Measurements from ENCODE around the gene ST8SIA4.
A peak's percentile ranks its signal among the peaks of the same experiment; 100 is the strongest.

The ST8SIA4 gene

GRCh38 chr5:100889165-100889743, 13.8 kb downstream of the ST8SIA4 start:
- DNase-seq = no peak
- Histone ChIP-seq H3K27me3 (ENCODE audit: control insufficient read depth in 1 of 2, insufficient read depth in 1 of 2, low read length in 2 of 2) (no peaks in the 10 kb centered on the region), H3K9ac (ENCODE audit: low read length) (peak overlapping the region; percentile 47), H4K91ac (ENCODE audit: low read length) (no peak overlapping the region), H3K18ac (ENCODE audit: low read depth in 1 of 2, low read length in 2 of 2) (no peak overlapping the region), H3K4me2 (ENCODE audit: low read length, poor library complexity, severe bottlenecking) (no peak overlapping the region), H4K8ac (ENCODE audit: low read length) (no peak overlapping the region), H2BK15ac (ENCODE audit: low read depth, poor library complexity, severe bottlenecking) (no peak overlapping the region), H3K27ac (ENCODE audit: low read length, poor library complexity, severe bottlenecking) (no peak overlapping the region), H3K4me1 (ENCODE audit: control insufficient read depth, insufficient read depth, low read depth, low read length) (no peaks in the 10 kb centered on the region), H3K36me3 (ENCODE audit: control insufficient read depth in 1 of 2, insufficient read depth in 2 of 2, low read depth in 1 of 2, low read length in 2 of 2) (no peaks in the 10 kb centered on the region), H3K9me3 (ENCODE audit: control insufficient read depth, low read length) (no peaks in the 10 kb centered on the region), H3K79me1 (replicated peaks; ENCODE audit: low read length, poor library complexity, severe bottlenecking) (no peaks in the 10 kb centered on the region), H2BK5ac (ENCODE audit: low read depth, low read length, poor library complexity, severe bottlenecking) (no peak overlapping the region), H3K23ac (ENCODE audit: low read length in 2 of 2) (no peak overlapping the region), H2BK12ac (ENCODE audit: low read length in 2 of 2) (no peak overlapping the region), H2AFZ (ENCODE audit: low read depth, low read length) (no peak overlapping the region), H3K4me3 (ENCODE audit: insufficient read depth in 1 of 2, low read depth in 1 of 2, low read length in 2 of 2) (no peak overlapping the region), H3K14ac (ENCODE audit: low read length in 2 of 2) (no peak overlapping the region), H2AK5ac (ENCODE audit: low read length, severe bottlenecking) (no peak overlapping the region), H2BK120ac (ENCODE audit: low read depth, low read length) (no peak overlapping the region), H3K4ac (ENCODE audit: low read depth in 1 of 2, low read length in 2 of 2) (no peak overlapping the region)
- 82% methylated on average over 3 of the region's 4 CpGs for WGBS

- WGBS = 66% methylated on average over 2 of the region's 2 CpGs
- no peaks in the 10 kb centered on the region for H3K79me1 ChIP-seq (replicated peaks; ENCODE audit: low read length, poor library complexity, severe bottlenecking)
- no peak for DNase-seq
- H2BK5ac ChIP-seq (ENCODE audit: low read depth, low read length, poor library complexity, severe bottlenecking) = no peak overlapping the region
- H2BK120ac ChIP-seq (ENCODE audit: low read depth, low read length) = no peak overlapping the region
- H2BK12ac ChIP-seq (ENCODE audit: low read length in 2 of 2) = no peak overlapping the region
- H3K36me3 ChIP-seq (ENCODE audit: control insufficient read depth in 1 of 2, insufficient read depth in 2 of 2, low read depth in 1 of 2, low read length in 2 of 2) = no peaks in the 10 kb centered on the region
- H2AFZ ChIP-seq (ENCODE audit: low read depth, low read length) = no peak overlapping the region
- no peak overlapping the region for H3K23ac ChIP-seq (ENCODE audit: low read length in 2 of 2)
- H3K4me2 ChIP-seq (ENCODE audit: low read length, poor library complexity, severe bottlenecking) = no peak overlapping the region
- no peak overlapping the region for H3K18ac ChIP-seq (ENCODE audit: low read depth in 1 of 2, low read length in 2 of 2)
- no peaks in the 10 kb centered on the region for H3K9me3 ChIP-seq (ENCODE audit: control insufficient read depth, low read length)
- no peaks in the 10 kb centered on the region for H3K4me1 ChIP-seq (ENCODE audit: control insufficient read depth, insufficient read depth, low read depth, low read length)
- no peak overlapping the region for H3K4ac ChIP-seq (ENCODE audit: low read depth in 1 of 2, low read length in 2 of 2)
- no peaks in the 10 kb centered on the region for H3K27me3 ChIP-seq (ENCODE audit: control insufficient read depth in 1 of 2, insufficient read depth in 1 of 2, low read length in 2 of 2)
- no peak overlapping the region for H3K9ac ChIP-seq (ENCODE audit: low read length)
- H3K27ac ChIP-seq (ENCODE audit: low read length, poor library complexity, severe bottlenecking) = no peak overlapping the region
- no peak overlapping the region for H3K14ac ChIP-seq (ENCODE audit: low read length in 2 of 2)
- no peak overlapping the region for H2BK15ac ChIP-seq (ENCODE audit: low read depth, poor library complexity, severe bottlenecking)
- no peak overlapping the region for H4K8ac ChIP-seq (ENCODE audit: low read length)
- H4K91ac ChIP-seq (ENCODE audit: low read length) = no peak overlapping the region
- H3K4me3 ChIP-seq (ENCODE audit: insufficient read depth in 1 of 2, low read depth in 1 of 2, low read length in 2 of 2) = no peak overlapping the region
- no peak overlapping the region for H2AK5ac ChIP-seq (ENCODE audit: low read length, severe bottlenecking)
These were observed 25.8 kb downstream of the ST8SIA4 start for GRCh38 chr5:100877274-100877673.

GRCh38 chr5:100872408-100873190, 30.5 kb downstream of the ST8SIA4 start:
- H2BK12ac ChIP-seq (ENCODE audit: low read length in 2 of 2) = no peak overlapping the region
- H4K91ac ChIP-seq (ENCODE audit: low read length) = no peak overlapping the region
- 79% methylated on average over 2 of the region's 2 CpGs for WGBS
- H3K9me3 ChIP-seq (ENCODE audit: control insufficient read depth, low read length) = no peaks in the 10 kb centered on the region
- DNase-seq = no peak
- H2AFZ ChIP-seq (ENCODE audit: low read depth, low read length) = no peak overlapping the region
- no peaks in the 10 kb centered on the region for H3K36me3 ChIP-seq (ENCODE audit: control insufficient read depth in 1 of 2, insufficient read depth in 2 of 2, low read depth in 1 of 2, low read length in 2 of 2)
- no peak overlapping the region for H3K27ac ChIP-seq (ENCODE audit: low read length, poor library complexity, severe bottlenecking)
- H3K14ac ChIP-seq (ENCODE audit: low read length in 2 of 2) = no peak overlapping the region
- H3K27me3 ChIP-seq (ENCODE audit: control insufficient read depth in 1 of 2, insufficient read depth in 1 of 2, low read length in 2 of 2) = no peaks in the 10 kb centered on the region
- H2BK5ac ChIP-seq (ENCODE audit: low read depth, low read length, poor library complexity, severe bottlenecking) = no peak overlapping the region
- no peak overlapping the region for H2BK120ac ChIP-seq (ENCODE audit: low read depth, low read length)
- H3K4me1 ChIP-seq (ENCODE audit: control insufficient read depth, insufficient read depth, low read depth, low read length) = no peaks in the 10 kb centered on the region
- no peak overlapping the region for H3K4me3 ChIP-seq (ENCODE audit: insufficient read depth in 1 of 2, low read depth in 1 of 2, low read length in 2 of 2)
- no peak overlapping the region for H3K18ac ChIP-seq (ENCODE audit: low read depth in 1 of 2, low read length in 2 of 2)
- H3K79me1 ChIP-seq (replicated peaks; ENCODE audit: low read length, poor library complexity, severe bottlenecking) = no peaks in the 10 kb centered on the region
- no peak overlapping the region for H3K4ac ChIP-seq (ENCODE audit: low read depth in 1 of 2, low read length in 2 of 2)
- H3K9ac ChIP-seq (ENCODE audit: low read length) = no peak overlapping the region
- no peak overlapping the region for H3K23ac ChIP-seq (ENCODE audit: low read length in 2 of 2)
- H2AK5ac ChIP-seq (ENCODE audit: low read length, severe bottlenecking) = no peak overlapping the region
- H3K4me2 ChIP-seq (ENCODE audit: low read length, poor library complexity, severe bottlenecking) = no peak overlapping the region
- no peak overlapping the region for H2BK15ac ChIP-seq (ENCODE audit: low read depth, poor library complexity, severe bottlenecking)
- H4K8ac ChIP-seq (ENCODE audit: low read length) = no peak overlapping the region

- WGBS = 100% methylated on average over 2 of the region's 3 CpGs
- no peak overlapping the region for H3K9ac ChIP-seq (ENCODE audit: low read length)
- no peak overlapping the region for H4K8ac ChIP-seq (ENCODE audit: low read length)
- no peak overlapping the region for H2AFZ ChIP-seq (ENCODE audit: low read depth, low read length)
- H3K9me3 ChIP-seq (ENCODE audit: control insufficient read depth, low read length) = no peaks in the 10 kb centered on the region
- no peak for DNase-seq
- H3K4me2 ChIP-seq (ENCODE audit: low read length, poor library complexity, severe bottlenecking) = no peak overlapping the region
- H4K91ac ChIP-seq (ENCODE audit: low read length) = no peak overlapping the region
- no peak overlapping the region for H3K4ac ChIP-seq (ENCODE audit: low read depth in 1 of 2, low read length in 2 of 2)
- no peak overlapping the region for H3K4me3 ChIP-seq (ENCODE audit: insufficient read depth in 1 of 2, low read depth in 1 of 2, low read length in 2 of 2)
- H3K18ac ChIP-seq (ENCODE audit: low read depth in 1 of 2, low read length in 2 of 2) = no peak overlapping the region
- H3K79me1 ChIP-seq (replicated peaks; ENCODE audit: low read length, poor library complexity, severe bottlenecking) = no peaks in the 10 kb centered on the region
- H2BK15ac ChIP-seq (ENCODE audit: low read depth, poor library complexity, severe bottlenecking) = no peak overlapping the region
- H2AK5ac ChIP-seq (ENCODE audit: low read length, severe bottlenecking) = no peak overlapping the region
- H3K27ac ChIP-seq (ENCODE audit: low read length, poor library complexity, severe bottlenecking) = no peak overlapping the region
- no peak overlapping the region for H3K23ac ChIP-seq (ENCODE audit: low read length in 2 of 2)
- no peaks in the 10 kb centered on the region for H3K27me3 ChIP-seq (ENCODE audit: control insufficient read depth in 1 of 2, insufficient read depth in 1 of 2, low read length in 2 of 2)
- H3K14ac ChIP-seq (ENCODE audit: low read length in 2 of 2) = no peak overlapping the region
- no peak overlapping the region for H2BK120ac ChIP-seq (ENCODE audit: low read depth, low read length)
- H3K4me1 ChIP-seq (ENCODE audit: control insufficient read depth, insufficient read depth, low read depth, low read length) = no peaks in the 10 kb centered on the region
- no peaks in the 10 kb centered on the region for H3K36me3 ChIP-seq (ENCODE audit: control insufficient read depth in 1 of 2, insufficient read depth in 2 of 2, low read depth in 1 of 2, low read length in 2 of 2)
- H2BK5ac ChIP-seq (ENCODE audit: low read depth, low read length, poor library complexity, severe bottlenecking) = no peak overlapping the region
- no peak overlapping the region for H2BK12ac ChIP-seq (ENCODE audit: low read length in 2 of 2)
These were observed 36.0 kb downstream of the ST8SIA4 start for GRCh38 chr5:100867039-100867562.

All from mesenchymal stem cell (in vitro differentiated cells and primary cell).